ENCODE measurements around the gene ADAM23.

The ADAM23 gene

DNA sequence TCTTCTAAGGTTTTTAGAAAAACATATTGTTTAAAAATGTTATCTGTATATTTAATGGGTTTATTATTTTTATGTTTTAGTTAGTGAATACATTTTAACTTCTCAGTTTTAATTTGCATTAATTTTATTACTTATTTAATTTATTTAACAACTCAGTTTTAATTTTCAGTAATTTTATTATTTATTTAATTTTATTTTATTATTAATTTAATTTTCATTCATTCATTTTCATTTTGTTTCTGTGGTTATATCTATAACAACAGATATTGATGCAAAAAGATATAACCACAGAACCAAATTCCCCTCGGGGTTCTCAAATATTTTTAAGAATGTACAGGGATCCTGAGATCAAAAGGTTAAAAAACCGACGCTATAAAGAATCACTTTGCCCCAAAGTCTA lies 221.9 kb downstream of the ADAM23 start:
- no peak for DNase-seq

All from fibroblast of skin of abdomen (primary cell).